DOHH2 (cell line): ENCODE data around the gene OPTC.

ENCODE experiments used
- H3F3A ChIP-seq: fragments of 200-600 bp; sonication (generic), shearing (Covaris generic); 2 replicates; pipeline ENCODE4 v1.6.0; 2016; ENCODE audit warnings: antibody characterized with exemption, mild to moderate bottlenecking; ENCODE audit not compliant: control insufficient read depth, insufficient read depth
- H3K27ac ChIP-seq: fragments of 200-600 bp; sonication (generic); 2 replicates; pipeline ENCODE4 v1.5.1; 2014; ENCODE audit warnings: low read depth, mild to moderate bottlenecking, low read length, moderate library complexity
- H3K27me3 ChIP-seq: fragments of 200-600 bp; sonication (generic); 2 replicates; pipeline ENCODE4 v1.6.1; 2014; ENCODE audit warnings: mild to moderate bottlenecking, low read length, mixed read lengths; ENCODE audit not compliant: control insufficient read depth
- H3K36me3 ChIP-seq: fragments of 200-600 bp; sonication (generic); 2 replicates; pipeline ENCODE4 v1.6.1; 2014; ENCODE audit warnings: mild to moderate bottlenecking, low read length, moderate library complexity, mixed read lengths; ENCODE audit not compliant: control insufficient read depth
- H3K4me1 ChIP-seq: fragments of 200-600 bp; sonication (generic); 2 replicates; pipeline ENCODE4 v1.6.1; 2014; ENCODE audit warnings: mild to moderate bottlenecking, low read length, mixed read lengths; ENCODE audit not compliant: control insufficient read depth
- H3K4me2 ChIP-seq: fragments of 200-600 bp; sonication (generic); 2 replicates; pipeline ENCODE4 v1.6.0; 2014; ENCODE audit warnings: mild to moderate bottlenecking, low read length, moderate library complexity
- H3K4me3 ChIP-seq: fragments of 200-600 bp; sonication (generic); 2 replicates; pipeline ENCODE4 v1.5.1; 2014; ENCODE audit warnings: mild to moderate bottlenecking, low read length, mixed read lengths
- H3K79me2 ChIP-seq: fragments of 200-600 bp; sonication (generic); 2 replicates; pipeline ENCODE4 v1.6.1; 2014; ENCODE audit warnings: mild to moderate bottlenecking, low read length, mixed read lengths; ENCODE audit not compliant: control insufficient read depth
- H3K9me2 ChIP-seq: fragments of 200-600 bp; sonication (generic); replicated peaks from 2 replicates; pipeline ENCODE4 v1.6.1; 2014; ENCODE audit warnings: mild to moderate bottlenecking, low read length, mixed read lengths; ENCODE audit not compliant: control insufficient read depth
- H3K9me3 ChIP-seq: fragments of 200-600 bp; sonication (generic); 2 replicates; pipeline ENCODE4 v1.6.1; 2014; ENCODE audit warnings: antibody characterized with exemption, low read length, mixed read lengths; ENCODE audit not compliant: control insufficient read depth, insufficient read depth
- H4K20me1 ChIP-seq: fragments of 200-600 bp; sonication (generic); 2 replicates; pipeline ENCODE4 v1.6.0; 2014; ENCODE audit warnings: low read depth, mild to moderate bottlenecking, antibody characterized with exemption, low read length, moderate library complexity; ENCODE audit not compliant: control insufficient read depth, insufficient read depth
- EZH2phosphoT487 ChIP-seq: fragments of 200-600 bp; sonication (generic); IDR thresholded peaks from 2 replicates; pipeline ENCODE4 v1.6.1; 2017; ENCODE audit warnings: borderline replicate concordance, mild to moderate bottlenecking, antibody characterized with exemption, low read length, moderate library complexity, mixed read lengths
- TF ChIP-seq, protein P1 (sequence below): fragments of 200-600 bp; sonication (generic); IDR thresholded peaks from one replicate; pipeline ENCODE4 v1.5.1; 2014; ENCODE audit warnings: antibody characterized with exemption, mild to moderate bottlenecking, low read depth, low read length; ENCODE audit not compliant: poor library complexity, severe bottlenecking

The OPTC gene

DNA sequence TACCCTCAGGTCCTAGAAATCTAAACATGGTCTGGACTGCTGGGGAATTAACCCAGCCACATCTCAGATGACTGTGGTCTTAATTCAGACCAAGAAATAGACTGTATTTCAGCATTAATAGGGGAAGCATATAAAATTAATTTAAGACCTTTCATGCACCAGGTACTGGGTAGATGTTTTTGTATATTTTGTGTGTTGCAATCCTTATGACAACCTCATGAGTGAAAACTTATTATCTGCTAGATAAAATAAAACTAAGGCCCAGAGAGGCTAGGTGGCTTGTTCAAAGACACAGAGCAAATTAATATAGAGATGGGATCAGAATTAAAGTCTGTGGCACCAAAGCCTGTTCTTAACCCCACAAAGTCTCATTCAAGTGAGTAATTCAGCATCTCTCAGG is 40.1 kb downstream of the OPTC start:
- no peaks in the 10 kb centered on the region for H3K36me3 ChIP-seq
- no peaks in the 10 kb centered on the region for H4K20me1 ChIP-seq
- peaks cover 18% of the 10 kb centered on the region for H3K27me3 ChIP-seq
- no peak overlapping the region for H3K27ac ChIP-seq
- H3K4me3 ChIP-seq, result no peak overlapping the region
- no peak overlapping the region for H3K4me2 ChIP-seq
- H3K9me3 ChIP-seq, result no peaks in the 10 kb centered on the region
- TF ChIP-seq, protein P1, sequence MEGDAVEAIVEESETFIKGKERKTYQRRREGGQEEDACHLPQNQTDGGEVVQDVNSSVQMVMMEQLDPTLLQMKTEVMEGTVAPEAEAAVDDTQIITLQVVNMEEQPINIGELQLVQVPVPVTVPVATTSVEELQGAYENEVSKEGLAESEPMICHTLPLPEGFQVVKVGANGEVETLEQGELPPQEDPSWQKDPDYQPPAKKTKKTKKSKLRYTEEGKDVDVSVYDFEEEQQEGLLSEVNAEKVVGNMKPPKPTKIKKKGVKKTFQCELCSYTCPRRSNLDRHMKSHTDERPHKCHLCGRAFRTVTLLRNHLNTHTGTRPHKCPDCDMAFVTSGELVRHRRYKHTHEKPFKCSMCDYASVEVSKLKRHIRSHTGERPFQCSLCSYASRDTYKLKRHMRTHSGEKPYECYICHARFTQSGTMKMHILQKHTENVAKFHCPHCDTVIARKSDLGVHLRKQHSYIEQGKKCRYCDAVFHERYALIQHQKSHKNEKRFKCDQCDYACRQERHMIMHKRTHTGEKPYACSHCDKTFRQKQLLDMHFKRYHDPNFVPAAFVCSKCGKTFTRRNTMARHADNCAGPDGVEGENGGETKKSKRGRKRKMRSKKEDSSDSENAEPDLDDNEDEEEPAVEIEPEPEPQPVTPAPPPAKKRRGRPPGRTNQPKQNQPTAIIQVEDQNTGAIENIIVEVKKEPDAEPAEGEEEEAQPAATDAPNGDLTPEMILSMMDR, result no peak
- no peaks in the 10 kb centered on the region for H3K79me2 ChIP-seq
- H3F3A ChIP-seq, result peaks cover 6% of the 10 kb centered on the region
- no peaks in the 10 kb centered on the region for H3K9me2 ChIP-seq
- H3K4me1 ChIP-seq, result peaks cover 6% of the 10 kb centered on the region

DNA sequence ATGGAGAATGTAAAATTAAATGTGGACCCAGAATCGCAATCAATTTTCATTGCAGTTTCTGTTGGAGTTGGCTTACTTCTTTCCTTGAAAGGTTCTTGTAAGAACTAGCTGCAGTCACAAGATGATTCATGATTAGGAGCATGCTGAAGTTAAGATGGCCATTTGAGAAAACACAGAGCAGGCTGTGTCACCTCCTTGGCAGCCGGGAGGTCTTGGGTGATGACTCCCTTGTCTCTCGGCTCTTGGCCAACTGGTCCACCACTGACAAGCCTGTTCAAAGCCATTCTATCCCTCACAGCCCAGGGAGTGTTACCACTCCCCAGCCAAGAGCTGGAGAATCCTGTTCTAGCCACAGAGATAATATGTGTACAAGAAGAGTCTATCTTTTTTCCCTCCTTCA is 40.6 kb downstream of the OPTC start:
- peaks cover 18% of the 10 kb centered on the region for H3K27me3 ChIP-seq
- TF ChIP-seq, protein P1, result no peak
- no peak for TF ChIP-seq EZH2phosphoT487
- H3K4me3 ChIP-seq, result no peak overlapping the region
- no peaks in the 10 kb centered on the region for H3K79me2 ChIP-seq
- no peaks in the 10 kb centered on the region for H3K36me3 ChIP-seq
- H3K9me2 ChIP-seq, result no peaks in the 10 kb centered on the region
- H3K9me3 ChIP-seq, result no peaks in the 10 kb centered on the region
- H3K4me1 ChIP-seq, result peaks cover under 1% of the 10 kb centered on the region; the same call in 1 of the 2 replicates
- H3K27ac ChIP-seq, result no peak overlapping the region
- H3F3A ChIP-seq, result peaks cover 6% of the 10 kb centered on the region
- H3K4me2 ChIP-seq, result no peak overlapping the region
- no peaks in the 10 kb centered on the region for H4K20me1 ChIP-seq

DNA sequence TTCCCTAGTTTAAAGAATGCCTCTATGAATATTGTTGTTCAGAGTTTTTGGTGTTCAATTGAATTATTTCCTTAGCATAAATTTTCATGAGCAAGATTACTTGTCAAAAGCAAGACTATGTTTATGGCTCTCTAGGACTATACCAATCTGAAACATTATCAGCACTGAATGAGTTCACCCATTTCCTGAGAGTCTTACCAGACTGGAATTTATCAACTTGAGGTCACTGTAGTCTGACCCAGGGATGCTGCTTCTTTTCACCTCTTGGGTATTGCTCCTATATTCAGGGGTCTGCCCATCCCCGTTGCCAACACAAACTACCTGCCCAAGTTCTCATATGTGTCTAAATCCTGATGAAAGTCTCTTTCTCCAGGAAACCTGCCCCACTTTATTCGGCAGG is 42.6 kb downstream of the OPTC start:
- no peaks in the 10 kb centered on the region for H3K4me1 ChIP-seq
- H3K79me2 ChIP-seq, result no peaks in the 10 kb centered on the region
- no peaks in the 10 kb centered on the region for H3F3A ChIP-seq
- H3K36me3 ChIP-seq, result no peaks in the 10 kb centered on the region
- TF ChIP-seq, protein P1, result no peak
- H3K9me2 ChIP-seq, result no peaks in the 10 kb centered on the region
- no peaks in the 10 kb centered on the region for H3K9me3 ChIP-seq
- no peak overlapping the region for H3K4me2 ChIP-seq
- no peak overlapping the region for H3K27ac ChIP-seq
- peaks cover 23% of the 10 kb centered on the region for H3K27me3 ChIP-seq
- no peaks in the 10 kb centered on the region for H4K20me1 ChIP-seq
- H3K4me3 ChIP-seq, result no peak overlapping the region

DNA sequence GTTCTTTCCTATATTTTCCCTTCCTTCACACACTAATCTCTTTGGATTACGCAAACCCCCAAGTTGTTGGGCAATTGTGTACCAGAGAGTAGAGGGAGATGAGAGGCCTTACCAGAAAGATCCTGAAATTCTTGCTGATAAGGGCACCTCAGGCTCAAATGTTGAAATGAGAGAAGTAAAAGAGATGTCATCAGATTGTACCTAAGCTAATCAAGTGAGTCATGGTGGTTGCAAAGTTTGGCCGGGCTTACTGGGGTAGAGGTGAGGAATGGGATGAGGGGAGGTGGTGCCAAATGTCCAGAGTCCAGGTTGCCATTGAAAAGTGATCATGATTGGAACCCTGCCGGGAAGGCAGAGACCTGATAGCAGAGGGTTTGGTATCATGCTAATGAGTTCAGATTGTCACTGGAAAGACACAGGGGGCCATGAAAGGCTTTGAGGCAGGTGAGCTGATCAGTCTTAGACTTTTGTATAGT is 43.1 kb downstream of the OPTC start:
- no peak overlapping the region for H3K27ac ChIP-seq
- H3K27me3 ChIP-seq, result peaks cover 23% of the 10 kb centered on the region
- no peaks in the 10 kb centered on the region for H3K36me3 ChIP-seq
- H3K9me2 ChIP-seq, result no peaks in the 10 kb centered on the region
- H4K20me1 ChIP-seq, result no peaks in the 10 kb centered on the region
- no peak for TF ChIP-seq EZH2phosphoT487
- TF ChIP-seq, protein P1, result no peak
- no peaks in the 10 kb centered on the region for H3K4me1 ChIP-seq
- no peaks in the 10 kb centered on the region for H3F3A ChIP-seq
- no peak overlapping the region for H3K4me3 ChIP-seq
- no peaks in the 10 kb centered on the region for H3K79me2 ChIP-seq
- H3K9me3 ChIP-seq, result no peaks in the 10 kb centered on the region
- H3K4me2 ChIP-seq, result no peak overlapping the region
